ENCODE data around the gene NFAT5.

Gene NFAT5

DNA sequence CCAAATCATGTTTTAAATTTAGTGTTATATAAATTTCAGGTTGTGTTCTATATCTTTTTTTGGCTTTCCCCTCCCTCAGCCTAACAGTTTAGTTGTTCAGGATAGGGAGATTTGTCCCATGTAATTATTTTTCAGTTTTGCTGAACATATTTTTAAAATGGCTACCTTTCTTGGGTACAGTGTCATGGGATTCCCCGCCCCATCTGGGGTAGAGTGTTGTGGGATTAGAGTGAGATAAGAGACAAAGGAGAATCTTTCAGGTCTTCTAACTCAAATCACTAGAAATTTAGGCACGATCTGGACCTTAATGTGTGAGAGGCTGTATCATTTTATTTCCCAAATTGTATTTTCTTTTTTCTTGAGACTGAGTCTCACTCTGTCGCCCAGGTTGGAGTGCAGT, 24.8 kb downstream of the NFAT5 start:
- no peak overlapping the region for H3K27ac ChIP-seq
- TF ChIP-seq, protein P1, sequence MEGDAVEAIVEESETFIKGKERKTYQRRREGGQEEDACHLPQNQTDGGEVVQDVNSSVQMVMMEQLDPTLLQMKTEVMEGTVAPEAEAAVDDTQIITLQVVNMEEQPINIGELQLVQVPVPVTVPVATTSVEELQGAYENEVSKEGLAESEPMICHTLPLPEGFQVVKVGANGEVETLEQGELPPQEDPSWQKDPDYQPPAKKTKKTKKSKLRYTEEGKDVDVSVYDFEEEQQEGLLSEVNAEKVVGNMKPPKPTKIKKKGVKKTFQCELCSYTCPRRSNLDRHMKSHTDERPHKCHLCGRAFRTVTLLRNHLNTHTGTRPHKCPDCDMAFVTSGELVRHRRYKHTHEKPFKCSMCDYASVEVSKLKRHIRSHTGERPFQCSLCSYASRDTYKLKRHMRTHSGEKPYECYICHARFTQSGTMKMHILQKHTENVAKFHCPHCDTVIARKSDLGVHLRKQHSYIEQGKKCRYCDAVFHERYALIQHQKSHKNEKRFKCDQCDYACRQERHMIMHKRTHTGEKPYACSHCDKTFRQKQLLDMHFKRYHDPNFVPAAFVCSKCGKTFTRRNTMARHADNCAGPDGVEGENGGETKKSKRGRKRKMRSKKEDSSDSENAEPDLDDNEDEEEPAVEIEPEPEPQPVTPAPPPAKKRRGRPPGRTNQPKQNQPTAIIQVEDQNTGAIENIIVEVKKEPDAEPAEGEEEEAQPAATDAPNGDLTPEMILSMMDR (conservative IDR thresholded peaks at IDR 0.05): no peak

- no peak overlapping the region for H3K27ac ChIP-seq
- TF ChIP-seq, protein P1 (conservative IDR thresholded peaks at IDR 0.05): no peak
These were observed 28.0 kb downstream of the NFAT5 start for GRCh38 chr16:69593751-69594255.

DNA sequence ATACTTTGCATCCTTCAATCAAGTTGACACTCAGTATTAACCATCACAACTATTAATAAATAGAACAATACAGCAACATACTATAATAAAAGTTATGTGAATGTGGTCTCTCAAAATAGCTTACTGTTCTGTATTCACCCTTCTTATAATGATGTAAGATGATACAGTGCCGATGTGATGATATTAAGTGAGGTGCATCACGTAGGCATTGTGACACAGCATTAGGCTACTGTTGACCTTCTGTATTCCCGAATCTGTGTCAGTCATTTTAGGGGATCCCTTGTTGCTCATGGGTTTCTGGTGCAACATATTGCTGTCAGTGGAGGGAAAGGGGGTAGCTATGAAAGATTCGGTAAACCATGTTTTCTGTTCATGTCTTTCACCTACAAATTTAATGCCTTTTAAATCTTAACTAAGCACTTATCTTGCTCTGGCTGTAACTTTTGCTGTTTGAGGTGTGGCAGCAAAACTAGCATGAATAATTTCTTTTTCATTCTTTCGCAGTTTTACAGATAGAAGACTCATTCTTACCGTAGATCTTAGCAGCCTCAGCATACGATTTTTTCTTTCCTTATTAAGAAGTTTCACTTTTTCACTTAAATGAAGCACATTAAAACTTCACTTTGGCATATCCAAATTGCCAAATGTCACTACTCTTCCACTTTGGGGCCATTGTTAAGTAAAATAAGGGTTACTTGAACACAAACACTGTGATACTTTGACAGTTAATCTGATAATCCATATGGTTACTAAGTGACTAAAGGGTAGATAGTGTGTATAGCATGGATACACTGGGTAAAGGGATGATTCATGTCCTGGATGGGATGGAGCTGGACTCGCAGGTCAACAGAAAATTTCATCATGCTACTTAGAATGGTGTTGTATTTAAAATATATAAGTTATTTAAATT, 29.6 kb downstream of the NFAT5 start:
- TF ChIP-seq, protein P1 (conservative IDR thresholded peaks at IDR 0.05): no peak
- no peak overlapping the region for H3K27ac ChIP-seq

- TF ChIP-seq, protein P1 (conservative IDR thresholded peaks at IDR 0.05): no peak
- H3K27ac ChIP-seq: no peak overlapping the region
These were observed 31.0 kb downstream of the NFAT5 start for GRCh38 chr16:69596801-69597200.

GRCh38 chr16:69598045-69598444, 32.3 kb downstream of the NFAT5 start:
- peak overlapping the region; percentile 35 for H3K27ac ChIP-seq
- TF ChIP-seq, protein P1 (conservative IDR thresholded peaks at IDR 0.05): no peak

GRCh38 chr16:69599731-69600130, 34.0 kb downstream of the NFAT5 start:
- no peak overlapping the region for H3K27ac ChIP-seq
- TF ChIP-seq, protein P1 (conservative IDR thresholded peaks at IDR 0.05): no peak

- TF ChIP-seq, protein P1 (conservative IDR thresholded peaks at IDR 0.05): no peak
These were observed 34.4 kb downstream of the NFAT5 start for GRCh38 chr16:69600202-69600601.

More at GRCh38 chr16:69600202-69600601, 34.4 kb downstream of the NFAT5 start:
- H3K27ac ChIP-seq: no peak overlapping the region

Data from VCaP (cell line).